DMS153 (cell line): ENCODE measurements around the gene CCDC196.

Source experiments
- DNase-seq: peaks from one replicate; lab custom pipeline; 2025; lab: John Stamatoyannopoulos, UW

The CCDC196 gene, protein sequence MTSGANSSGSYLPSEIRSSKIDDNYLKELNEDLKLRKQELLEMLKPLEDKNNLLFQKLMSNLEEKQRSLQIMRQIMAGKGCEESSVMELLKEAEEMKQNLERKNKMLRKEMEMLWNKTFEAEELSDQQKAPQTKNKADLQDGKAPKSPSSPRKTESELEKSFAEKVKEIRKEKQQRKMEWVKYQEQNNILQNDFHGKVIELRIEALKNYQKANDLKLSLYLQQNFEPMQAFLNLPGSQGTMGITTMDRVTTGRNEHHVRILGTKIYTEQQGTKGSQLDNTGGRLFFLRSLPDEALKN

DNA sequence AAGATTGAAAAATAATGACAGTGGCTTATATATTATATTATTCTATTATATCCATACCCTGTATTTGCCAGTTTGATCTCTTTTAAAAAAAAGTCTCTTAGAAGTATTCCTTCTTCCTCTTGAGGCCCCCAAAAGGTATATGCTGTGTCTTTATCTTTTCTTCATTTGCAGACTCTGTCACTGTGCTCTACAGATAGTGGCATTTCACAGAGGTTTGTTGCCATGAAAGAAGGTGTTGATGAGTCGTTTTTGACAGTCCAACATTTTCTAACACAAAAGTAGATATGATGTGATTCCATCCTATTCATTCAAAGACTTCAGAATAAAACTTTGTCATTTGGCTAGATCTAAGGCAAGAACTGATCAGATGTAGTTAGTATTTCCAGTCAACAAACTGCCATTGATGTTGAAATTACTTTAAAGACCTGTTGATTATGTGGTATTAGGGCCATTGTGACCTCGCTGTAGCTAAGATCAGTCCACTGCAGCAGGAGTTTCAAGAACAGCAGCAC is at the start of gene CCDC196:
TSS of gene CCDC196 (plus strand) at position 462 of the 512 bp plus-strand sequence. CDS start 132 bp downstream, outside the sequence.
- no peak for DNase-seq

DNA sequence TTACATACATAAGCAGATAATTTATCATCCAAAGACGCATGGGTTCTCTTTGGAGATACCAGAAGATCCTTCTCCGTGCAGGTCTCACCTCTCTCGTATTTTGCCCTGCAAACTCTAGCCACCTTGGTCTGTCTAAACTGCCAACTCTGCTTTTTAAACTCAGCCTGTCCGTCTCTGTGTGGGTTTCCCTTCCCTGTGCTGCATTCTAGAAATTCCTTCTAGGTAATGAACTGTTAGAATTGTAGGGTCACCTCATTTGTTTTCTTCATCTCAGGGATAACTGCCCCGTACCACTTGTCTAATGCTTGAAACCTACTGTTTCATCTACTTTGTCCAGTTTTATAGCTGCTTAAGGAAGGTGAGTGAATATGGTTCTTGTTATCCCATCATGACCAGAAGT is 45.4 kb upstream of the CCDC196 start:
- DNase-seq: no peak

DNA sequence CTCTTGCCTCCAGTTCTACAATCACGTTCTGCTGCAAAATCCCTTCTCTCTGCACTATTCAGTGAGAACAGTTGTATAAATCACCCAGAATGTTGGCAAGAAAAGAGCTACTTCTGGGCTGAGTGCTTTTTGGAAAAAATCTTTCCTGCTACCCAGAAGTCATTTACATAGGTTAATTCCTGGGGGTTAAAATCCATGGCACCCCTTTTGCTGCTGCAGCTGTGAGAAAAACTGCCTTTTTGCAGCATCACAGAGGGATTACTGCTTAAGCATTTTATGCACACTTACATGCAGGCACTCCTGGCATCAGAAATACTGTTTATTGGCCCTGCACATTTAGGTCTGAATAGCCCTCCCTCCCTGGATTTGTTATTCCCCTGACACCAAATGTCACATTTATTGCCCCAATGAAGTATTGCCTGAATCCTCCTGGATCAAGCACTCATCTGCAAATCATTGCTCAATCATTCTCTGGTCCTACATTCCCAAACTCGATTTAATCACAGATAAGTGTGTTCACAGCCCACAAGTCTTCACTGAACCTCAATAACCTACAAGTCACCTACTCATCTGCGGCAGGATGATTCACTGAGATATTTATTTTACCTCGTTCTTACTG is 43.1 kb upstream of the CCDC196 start:
- no peak for DNase-seq

DNA sequence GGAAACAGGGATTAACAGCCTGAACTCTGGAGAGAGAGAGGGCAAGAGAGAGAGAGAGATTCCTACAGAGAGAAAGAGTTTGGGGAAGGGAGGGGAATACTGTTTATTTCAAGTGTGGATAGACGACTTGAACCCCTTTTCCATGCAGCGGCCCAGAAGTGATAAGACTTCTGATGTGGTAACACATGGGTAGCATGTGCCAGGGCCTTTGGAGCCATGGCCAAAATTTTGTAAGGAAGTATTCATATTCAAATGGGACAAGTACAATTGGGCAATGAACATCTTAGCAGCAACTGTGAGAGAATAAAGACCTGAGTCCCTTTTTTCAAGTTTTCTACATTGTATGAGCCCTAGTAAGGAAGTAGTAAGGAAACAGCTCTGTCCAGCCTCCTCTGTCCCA is 42.4 kb upstream of the CCDC196 start:
- DNase-seq: no peak

DNA sequence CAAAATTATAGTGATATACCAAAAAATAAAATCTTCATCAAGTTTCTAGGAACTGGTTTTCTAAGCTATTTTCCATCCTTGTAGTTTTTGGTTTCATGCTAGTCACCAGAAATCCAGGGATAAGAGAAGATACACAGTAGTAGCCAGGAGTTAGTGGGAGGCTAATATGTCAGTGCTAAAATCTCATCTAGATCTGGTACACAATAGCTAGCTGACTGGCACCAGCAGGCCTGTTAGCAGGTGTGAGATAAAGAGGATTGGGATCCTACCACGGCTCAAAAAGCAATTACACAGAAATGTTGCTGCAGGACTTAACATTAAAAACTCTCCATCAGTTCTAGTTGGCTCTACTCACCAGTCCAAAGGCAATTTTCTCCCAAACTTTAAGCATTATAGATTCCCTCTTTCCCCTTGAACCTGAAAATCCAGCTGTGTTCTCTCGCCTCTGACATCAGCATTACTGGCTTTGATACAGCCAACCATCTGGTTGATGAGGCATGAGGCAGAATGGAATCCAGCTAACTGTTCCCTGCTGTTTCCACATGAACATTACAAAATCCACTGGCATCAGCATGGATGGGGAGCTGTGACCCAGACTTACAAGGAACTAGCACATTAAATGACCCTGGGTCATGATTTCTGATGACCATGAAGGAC is 41.8 kb upstream of the CCDC196 start:
- DNase-seq: no peak

DNA sequence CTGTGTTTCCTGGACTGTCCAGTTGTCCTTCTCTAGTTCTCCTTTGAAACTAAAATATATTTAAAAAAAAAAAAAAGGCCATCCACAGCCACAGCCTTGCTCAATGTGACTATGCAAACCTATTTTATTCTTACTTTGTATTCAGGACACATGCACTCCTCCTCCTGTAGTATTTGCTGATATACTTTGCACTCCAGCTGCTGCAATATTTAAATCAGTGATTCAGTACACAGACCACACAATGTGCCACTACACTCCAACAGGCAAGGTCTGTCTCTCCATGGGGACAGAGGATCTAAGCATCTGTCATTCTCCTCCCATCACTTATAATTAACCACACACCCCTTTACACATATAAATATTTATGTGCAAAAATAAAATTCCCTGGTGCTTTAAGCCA is 40.2 kb upstream of the CCDC196 start:
- no peak for DNase-seq

DNA sequence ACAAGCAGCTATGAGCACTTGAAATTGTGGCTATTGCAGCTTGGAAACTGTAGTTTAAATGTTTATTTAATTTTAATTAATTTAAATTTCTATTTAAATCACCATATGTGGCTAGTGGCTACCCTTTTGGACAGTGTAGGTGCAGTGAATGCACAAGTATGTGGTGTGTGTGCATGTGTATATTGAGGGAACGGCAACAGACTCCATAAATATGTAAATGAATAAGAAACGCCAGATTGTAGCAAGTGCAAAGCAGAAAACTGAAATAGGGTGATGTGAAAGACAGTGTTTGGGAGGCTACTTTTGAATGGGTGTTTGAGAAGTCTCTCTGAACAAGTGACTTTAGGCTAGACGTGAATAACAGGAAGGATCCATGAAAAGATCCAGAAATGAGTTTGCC is 32.7 kb upstream of the CCDC196 start:
- no peak for DNase-seq

DNA sequence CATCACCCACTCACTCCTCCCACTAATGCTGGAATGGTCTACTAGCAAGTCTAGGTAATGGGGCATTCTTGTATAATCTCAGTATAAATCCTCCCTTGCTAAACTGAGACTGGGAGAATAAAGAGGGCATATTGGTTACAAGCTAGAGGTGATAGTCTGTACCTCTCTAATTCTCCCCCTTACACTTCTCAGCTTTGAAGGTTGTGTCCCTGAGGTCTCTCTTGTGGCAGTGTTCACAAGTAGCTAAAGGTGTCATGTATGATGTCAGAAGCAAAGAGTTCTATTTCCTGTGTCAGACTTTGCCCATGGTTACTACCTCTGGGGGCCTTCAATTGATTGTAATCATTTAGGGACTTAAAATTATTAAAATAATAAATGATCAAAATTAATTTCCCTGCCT is 26.6 kb upstream of the CCDC196 start:
- DNase-seq: no peak

DNA sequence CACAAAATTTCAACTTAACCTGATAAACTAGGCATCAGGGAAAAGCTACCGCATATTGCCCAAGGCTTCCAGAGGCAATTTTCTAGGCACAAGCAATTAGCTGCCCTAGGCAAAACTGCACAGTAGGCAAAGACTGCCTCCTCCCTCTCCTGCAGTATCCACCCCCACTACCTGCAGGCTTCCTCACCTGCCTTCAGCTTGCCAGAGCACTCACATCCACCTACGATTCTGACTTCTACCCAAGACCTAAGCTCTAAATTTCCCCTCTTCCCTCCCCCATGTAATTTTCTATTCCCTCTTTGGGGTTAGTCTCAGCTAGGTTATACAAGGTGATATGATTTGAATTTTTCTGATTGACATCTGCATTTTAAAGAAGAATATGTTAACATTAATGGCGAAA is 21.9 kb upstream of the CCDC196 start:
- DNase-seq: no peak

DNA sequence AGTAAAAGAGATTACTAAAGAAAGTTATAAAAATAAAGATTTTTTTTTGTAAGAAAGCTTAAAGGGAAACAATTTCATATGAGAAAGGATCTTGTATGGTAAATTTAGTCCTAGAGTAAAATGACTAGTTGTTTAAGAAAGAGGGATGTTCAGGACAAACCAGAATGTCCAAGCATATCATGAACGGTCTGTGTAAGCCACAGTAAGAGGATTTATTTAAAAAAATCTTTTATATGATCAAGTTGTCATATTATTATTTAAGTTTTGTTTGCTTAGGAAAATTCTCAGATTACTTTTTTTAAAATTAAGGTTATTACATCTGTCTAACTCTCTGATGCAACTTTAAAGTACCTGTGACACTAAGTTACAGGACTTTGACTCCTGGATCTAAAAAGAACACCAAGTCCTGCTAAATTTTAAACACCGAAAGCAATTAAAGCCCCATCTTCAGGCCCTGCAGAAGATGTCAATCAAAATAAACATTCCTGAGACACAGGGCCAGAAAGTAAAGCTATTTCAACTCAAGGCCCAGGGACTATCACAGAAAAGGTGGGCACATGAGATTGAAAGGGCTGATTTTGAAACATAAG is 17.3 kb upstream of the CCDC196 start:
- no peak for DNase-seq

DNA sequence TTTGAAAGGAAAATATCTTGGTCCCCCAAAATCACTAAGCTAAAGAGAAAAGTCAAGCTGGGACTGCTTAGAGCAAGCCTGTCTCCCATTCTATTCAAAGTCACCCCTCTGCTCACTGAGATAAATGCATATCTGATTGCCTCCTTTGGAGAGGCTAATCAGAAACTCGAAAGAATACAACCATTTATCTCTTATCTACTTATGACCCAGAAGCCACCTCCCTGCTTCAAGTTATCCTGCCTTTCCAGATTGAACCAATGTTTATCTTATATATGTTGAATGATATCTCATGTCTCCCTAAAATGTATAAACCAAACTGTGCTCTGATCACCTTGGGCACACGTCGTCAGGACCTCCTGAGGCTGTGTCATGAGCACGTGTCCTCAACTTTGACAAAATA is 14.6 kb upstream of the CCDC196 start:
- no peak for DNase-seq

DNA sequence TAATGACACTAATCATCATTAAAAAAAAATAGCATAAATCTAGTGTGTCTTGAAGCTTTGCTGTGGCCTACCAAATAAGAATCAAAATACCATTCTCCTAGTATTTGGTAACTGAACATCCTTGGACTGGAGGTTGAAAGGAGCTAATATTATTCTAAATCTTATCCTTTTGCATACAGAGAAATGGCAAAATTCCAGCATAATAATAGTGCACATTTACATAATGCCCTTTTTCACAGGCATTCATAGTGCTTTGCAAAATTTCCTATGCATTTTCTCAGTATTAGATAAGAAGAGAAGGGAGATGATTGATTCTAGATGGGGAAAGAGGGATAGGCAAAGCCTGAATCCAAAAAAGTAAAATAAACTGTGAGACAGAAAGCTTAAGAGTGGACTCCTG is 13.9 kb upstream of the CCDC196 start:
- no peak for DNase-seq

DNA sequence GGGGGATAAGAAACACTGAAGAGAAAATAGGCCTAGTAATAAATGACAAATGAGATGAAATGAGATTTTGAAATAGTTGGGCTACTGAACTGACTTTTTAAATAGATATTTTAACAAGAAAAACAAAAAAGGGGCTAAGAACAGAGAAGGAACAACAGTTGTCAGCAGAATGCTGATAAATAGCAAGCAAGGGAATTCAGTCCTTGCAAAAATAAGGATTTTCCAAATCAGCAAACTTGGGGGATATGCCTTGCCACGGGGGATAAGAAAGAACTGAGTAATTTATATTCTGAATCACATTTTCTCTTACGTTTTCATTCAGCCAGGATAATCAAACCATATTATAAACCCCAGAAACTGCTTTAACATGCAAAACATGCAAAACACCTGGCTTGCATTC is 12.9 kb upstream of the CCDC196 start:
- DNase-seq: no peak

DNA sequence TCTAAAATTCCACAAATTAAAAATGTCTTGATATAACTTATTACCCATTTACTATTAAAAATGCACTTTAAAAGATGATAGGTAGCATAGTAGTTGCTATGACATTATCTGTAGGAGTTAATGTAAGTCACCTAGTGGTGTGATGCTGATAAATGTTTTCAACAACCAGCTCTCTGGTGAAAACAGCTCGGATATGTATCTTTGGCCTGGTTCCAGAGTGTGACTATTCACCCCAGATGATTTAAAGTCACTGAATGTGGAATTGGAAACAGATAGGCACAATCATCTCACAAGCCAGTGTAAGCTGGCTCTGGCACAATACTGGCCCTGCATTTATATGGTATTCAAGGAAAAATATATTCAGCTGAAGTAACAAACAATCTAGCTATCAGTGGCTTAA is 9.2 kb upstream of the CCDC196 start:
- DNase-seq: no peak

DNA sequence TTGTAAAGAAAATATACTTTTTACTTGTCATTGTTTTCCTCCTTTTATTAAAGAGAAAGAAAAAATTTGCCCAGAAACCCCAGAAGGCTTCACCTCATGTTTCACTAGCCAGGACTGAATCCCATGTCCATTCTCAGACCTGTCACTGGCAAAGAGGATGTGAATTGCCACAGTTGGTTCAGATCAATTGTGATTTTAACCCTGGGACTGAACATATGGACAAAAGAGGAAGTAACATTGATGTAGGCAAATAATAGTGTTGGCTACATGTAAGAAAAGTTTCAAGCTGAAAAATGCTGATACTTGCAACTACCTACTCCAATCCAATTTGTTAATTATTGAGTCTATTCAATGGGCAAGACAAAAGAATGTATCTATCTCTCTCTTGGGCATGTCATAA is 8.6 kb upstream of the CCDC196 start:
- DNase-seq: no peak

DNA sequence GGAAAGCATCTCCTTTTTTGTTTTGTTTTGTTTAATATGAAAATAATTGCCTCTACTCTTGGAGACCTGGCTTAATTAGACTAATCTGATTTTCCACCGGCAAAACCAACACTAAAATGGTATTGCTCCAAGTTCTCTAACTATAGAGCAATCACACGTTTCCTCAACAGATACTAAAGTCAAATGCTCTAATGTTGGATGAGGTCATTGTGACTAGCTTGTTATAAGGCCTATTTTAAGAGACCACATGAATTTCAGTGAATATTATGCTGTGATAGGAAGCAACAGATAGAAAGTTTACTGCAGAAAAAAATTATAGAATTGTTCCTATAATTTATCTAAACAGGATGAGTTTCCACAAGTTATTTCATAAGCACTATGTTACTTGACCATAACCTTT is 3.3 kb upstream of the CCDC196 start:
- DNase-seq: no peak

DNA sequence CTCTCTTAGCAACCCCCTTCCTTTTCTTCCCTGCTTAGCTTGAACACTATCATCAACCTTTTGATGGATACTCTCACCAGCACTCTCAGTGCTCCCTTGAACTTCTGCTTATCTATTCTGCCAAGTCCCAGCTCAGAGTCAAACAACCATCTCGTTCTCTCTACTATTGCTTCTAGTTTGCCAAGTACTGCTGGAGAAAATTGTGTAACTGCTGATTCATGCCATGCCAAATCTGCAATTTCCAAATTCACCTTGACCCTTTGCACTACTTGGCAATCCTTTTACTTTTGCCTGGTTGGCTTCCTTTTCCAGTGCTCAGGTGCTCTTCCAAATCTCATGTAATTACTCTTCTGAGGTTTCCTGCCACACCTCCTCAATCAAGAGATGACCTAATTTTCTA is 2.8 kb upstream of the CCDC196 start:
- DNase-seq: no peak

DNA sequence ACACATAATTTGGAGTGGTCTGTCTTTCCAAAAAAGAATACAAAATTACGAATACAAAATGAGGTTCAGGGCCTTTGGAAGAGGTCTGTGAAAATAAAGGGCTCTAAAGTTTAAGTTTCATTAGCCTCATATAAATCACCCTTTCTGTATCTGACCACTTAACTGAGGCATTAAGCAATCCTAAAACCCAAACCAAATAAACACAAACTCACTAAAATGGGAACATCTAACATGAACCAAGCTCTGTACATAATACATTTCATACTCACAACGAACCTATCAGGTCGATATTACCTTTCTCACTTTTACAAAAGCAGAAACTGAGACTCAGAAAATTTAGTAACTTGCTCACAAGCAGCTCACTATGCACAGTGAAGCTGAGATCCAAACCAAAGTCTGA is 1.1 kb upstream of the CCDC196 start:
- no peak for DNase-seq

DNA sequence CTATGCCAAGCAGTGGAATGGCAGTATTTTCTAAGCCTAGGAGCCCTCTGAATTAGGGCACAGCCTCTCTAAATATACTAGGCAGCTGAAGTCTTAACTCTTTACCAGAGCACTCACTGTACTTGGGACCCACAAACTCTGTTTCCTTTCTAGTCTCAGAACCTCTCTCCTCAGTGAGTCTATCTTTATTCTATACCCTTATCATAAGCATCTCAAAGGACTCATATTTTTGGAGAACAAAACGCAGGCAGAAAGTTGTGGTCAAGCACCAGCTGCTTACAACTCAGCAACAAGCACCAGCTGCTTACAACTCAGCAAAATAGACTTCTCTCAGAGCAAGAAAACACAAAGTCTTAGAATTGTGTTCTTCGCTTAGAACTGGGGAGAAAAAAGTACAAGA is 993 bp downstream of the CCDC196 start:
- DNase-seq: no peak

DNA sequence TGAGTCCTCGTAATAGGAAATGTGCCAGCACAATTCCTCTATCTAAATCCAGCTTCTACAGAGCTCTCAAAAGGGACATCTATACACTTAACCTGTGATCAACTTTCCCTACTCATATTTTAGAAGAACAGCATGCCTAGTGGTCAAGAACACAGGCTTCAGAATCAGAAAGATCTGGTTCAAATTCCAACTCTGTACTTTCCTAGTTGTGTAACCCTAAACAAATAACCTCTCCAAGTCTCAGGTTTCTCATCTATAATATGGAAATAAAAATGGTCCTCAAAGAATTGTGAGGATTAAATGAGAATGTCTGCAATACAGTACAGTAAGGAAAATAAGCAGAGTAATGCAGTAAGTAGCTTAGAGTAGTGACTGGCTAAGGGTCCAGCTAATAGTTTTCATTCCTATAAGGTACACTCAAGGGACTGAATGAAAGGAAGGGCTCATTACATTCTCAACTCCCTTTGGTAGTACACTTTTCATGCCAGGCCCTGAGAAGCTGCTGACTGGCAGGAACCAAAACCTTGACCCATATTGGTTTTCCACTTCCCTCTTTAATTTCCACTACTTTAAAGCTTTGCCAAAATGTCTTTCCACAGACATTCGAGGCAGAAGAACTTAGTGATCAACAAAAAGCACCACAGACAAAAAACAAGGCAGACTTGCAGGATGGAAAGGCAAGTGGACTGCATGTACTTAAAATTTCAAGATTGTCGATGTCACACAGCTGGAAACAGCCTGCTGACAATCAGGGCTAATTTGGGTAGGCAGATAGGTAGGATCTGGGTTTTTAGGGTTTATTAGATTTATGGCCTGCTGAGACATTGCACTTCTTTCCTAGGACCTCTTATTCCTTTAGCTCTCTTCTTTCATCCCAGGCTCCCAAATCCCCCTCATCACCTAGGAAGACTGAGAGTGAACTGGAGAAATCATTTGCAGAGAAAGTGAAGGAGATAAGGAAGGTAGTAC is 4.3 kb downstream of the CCDC196 start:
- DNase-seq: no peak

DNA sequence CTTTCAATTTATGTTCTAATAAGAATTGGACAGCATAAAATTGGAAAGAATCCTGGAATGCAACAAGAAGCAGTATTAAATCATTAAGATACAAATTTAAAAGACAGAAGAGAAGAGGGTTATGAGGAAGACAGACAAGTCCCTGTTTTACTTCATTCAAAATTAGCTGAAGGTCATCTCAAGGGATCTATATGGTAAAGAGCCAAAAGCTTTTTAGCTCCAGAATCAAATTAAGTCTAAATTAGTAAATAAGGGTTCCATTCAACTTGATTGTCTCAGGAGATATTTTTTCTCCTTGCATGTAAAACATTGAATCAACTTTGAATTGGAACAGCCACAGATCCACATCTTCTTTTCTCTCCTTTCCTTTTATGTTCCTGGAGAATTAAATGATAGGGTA is 7.6 kb downstream of the CCDC196 start:
- no peak for DNase-seq
